Loucy (cell line): ENCODE results near the gene CDPF1.

Experiments
- CTCF ChIP-seq: fragments of 200-600 bp; sonication (generic); conservative IDR thresholded peaks from 2 replicates; pipeline ENCODE4 v1.5.1; 2014; ENCODE audit warnings: mild to moderate bottlenecking, antibody characterized with exemption, low read length
- EZH2phosphoT487 ChIP-seq: fragments of 200-600 bp; IDR thresholded peaks from 2 replicates; pipeline ENCODE4 v1.6.1; 2018; ENCODE audit warnings: antibody characterized with exemption, mild to moderate bottlenecking, moderate library complexity, borderline replicate concordance

DNA sequence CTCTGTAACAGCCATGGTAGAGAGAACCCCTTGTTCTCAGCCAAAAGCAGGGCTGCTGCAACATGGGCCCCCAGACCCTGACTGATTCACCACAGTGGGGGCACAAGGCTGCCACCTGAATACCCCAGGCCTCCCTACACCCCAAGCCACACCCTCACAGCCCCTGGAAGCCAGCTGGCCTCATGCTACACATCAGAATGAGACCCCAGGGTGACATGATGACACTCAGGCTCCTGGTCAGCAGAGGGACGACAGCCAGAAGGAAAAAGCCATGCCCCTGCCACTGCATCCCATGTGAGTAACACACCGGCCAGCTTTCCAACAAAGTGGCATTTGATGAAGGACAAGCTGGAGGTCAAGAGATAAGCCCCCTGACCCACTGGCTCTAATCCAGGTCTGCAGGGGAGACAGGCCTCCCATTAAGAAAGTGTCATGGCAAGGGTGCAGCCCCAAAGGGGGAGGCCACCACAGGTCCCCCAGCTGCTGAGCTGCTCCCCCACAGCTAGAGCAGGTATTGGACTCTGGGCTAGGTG lies 2.6 kb downstream of the CDPF1 start:
- TF ChIP-seq EZH2phosphoT487 (no peak), CTCF (no peak)
